ENCODE results near the gene DDX3X. TPM values are rescaled to one million over a fixed set of nuclear protein-coding genes. Genes with fewer than 3 reads are reported as not detected.

DDX3X gene
- total and polyA plus RNA-seq, 12 donors: 36.8 to 247 (median 153) TPM

GRCh38 chrX:41302370-41302769 is 31.6 kb upstream of the DDX3X start:
- ATAC-seq: no peak
- DNase-seq: no peak
- intact Hi-C loops (cut with DNase I): no loop called here
- no peaks in the 10 kb centered on the region for H3K9me3 ChIP-seq
- no peak overlapping the region for H3K27ac ChIP-seq
- peaks cover 0 to 21% (median 0%) of the 10 kb centered on the region in 9 donors for H3K4me1 ChIP-seq
- no peaks in the 10 kb centered on the region for H3K36me3 ChIP-seq
- H3K4me3 ChIP-seq: no peak overlapping the region
- 61 to 65% methylated on average over 6 of the region's 6 CpGs for WGBS, 2 donors
- peaks cover 0 to 15% (median 0%) of the 10 kb centered on the region in 7 donors for H3K27me3 ChIP-seq
- TF ChIP-seq, protein P1, sequence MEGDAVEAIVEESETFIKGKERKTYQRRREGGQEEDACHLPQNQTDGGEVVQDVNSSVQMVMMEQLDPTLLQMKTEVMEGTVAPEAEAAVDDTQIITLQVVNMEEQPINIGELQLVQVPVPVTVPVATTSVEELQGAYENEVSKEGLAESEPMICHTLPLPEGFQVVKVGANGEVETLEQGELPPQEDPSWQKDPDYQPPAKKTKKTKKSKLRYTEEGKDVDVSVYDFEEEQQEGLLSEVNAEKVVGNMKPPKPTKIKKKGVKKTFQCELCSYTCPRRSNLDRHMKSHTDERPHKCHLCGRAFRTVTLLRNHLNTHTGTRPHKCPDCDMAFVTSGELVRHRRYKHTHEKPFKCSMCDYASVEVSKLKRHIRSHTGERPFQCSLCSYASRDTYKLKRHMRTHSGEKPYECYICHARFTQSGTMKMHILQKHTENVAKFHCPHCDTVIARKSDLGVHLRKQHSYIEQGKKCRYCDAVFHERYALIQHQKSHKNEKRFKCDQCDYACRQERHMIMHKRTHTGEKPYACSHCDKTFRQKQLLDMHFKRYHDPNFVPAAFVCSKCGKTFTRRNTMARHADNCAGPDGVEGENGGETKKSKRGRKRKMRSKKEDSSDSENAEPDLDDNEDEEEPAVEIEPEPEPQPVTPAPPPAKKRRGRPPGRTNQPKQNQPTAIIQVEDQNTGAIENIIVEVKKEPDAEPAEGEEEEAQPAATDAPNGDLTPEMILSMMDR (IDR thresholded peaks at IDR 0.05): no peak

GRCh38 chrX:41303013-41303412 is 30.9 kb upstream of the DDX3X start:
- no peaks in the 10 kb centered on the region for H3K9me3 ChIP-seq
- no peak overlapping the region for H3K4me3 ChIP-seq
- H3K4me1 ChIP-seq: peaks cover 0 to 21% (median 0%) of the 10 kb centered on the region in 9 donors
- intact Hi-C loops (cut with DNase I): no loop called here
- peaks cover 0 to 13% (median 0%) of the 10 kb centered on the region in 7 donors for H3K27me3 ChIP-seq
- DNase-seq: no peak
- TF ChIP-seq, protein P1 (IDR thresholded peaks at IDR 0.05): no peak
- H3K27ac ChIP-seq: no peak overlapping the region
- H3K36me3 ChIP-seq: no peaks in the 10 kb centered on the region
- ATAC-seq: peak in 2 of 8 donors; percentile 46 to 62
- WGBS, 2 donors: 83 to 85% methylated on average over 6 of the region's 6 CpGs

- no peak overlapping the region for H3K27ac ChIP-seq
- TF ChIP-seq, protein P1 (IDR thresholded peaks at IDR 0.05): no peak
- no peak overlapping the region for H3K4me3 ChIP-seq
- peaks cover 0 to 21% (median 0%) of the 10 kb centered on the region in 9 donors for H3K4me1 ChIP-seq
- intact Hi-C loops (cut with DNase I): no loop called here
- DNase-seq (no peak), ATAC-seq (no peak)
- H3K27me3 ChIP-seq: peaks cover 0 to 13% (median 0%) of the 10 kb centered on the region in 7 donors
- no peaks in the 10 kb centered on the region for H3K36me3 ChIP-seq
- WGBS, 2 donors: 95 to 96% methylated on average over 9 of the region's 9 CpGs
- H3K9me3 ChIP-seq: no peaks in the 10 kb centered on the region
These were observed 29.8 kb upstream of the DDX3X start for GRCh38 chrX:41304178-41304577.

DNA sequence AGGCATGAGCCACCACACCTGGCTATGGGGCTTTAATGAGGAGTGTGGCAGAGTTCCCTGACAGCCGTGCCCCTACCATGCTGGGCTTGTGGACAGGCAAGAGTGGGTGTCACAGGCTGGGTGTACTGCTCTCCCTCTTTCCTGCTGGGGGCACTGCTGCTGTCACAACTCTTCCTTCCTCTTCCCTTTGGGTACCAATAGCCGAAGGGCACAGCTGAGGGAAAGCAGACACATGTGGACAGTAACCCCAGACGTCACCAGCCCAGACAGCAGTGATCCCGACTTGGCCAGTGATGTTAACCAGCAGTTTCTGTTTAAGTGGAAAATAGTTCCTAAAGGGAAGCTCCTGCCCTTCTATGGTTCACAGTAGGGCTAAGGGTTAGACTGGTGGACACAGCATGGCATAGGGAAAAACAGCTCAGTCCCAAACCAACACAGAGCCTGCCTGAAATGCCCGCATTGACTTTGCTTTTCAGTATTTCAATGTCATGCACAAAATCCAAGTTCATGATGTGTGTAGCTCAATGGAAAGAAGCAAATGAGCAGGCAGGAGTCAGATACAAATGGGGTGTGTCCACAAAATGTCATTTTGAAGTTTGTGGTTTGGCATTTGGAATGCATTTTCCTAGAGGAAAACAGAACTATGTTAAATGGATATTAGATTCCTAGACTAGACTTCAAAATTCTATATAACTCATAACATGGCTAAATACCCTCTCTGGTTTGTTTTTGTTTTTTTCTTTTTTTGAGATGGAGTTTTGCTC is 24.9 kb upstream of the DDX3X start:
- Histone ChIP-seq H3K36me3 (no peaks in the 10 kb centered on the region), H3K27ac (no peak overlapping the region), H3K4me1 (no peaks in the 10 kb centered on the region), H3K27me3 (peaks cover 0 to 35% (median 0%) of the 10 kb centered on the region in 7 donors), H3K9me3 (no peaks in the 10 kb centered on the region), H3K4me3 (no peak overlapping the region)
- 60 to 66% methylated on average over 4 to 5 of the region's 5 CpGs for WGBS, 2 donors
- TF ChIP-seq, protein P1 (IDR thresholded peaks at IDR 0.05): no peak
- peak in 1 of 8 donors; percentile 50 for ATAC-seq
- intact Hi-C loops (cut with DNase I): no loop called here
- DNase-seq: no peak
